ENCODE measurements around the gene C1QTNF9. TPM values are rescaled to one million over a fixed set of nuclear protein-coding genes. Genes with fewer than 3 reads are reported as not detected.
A peak's percentile ranks its signal among the peaks of the same experiment; 100 is the strongest.

Gene C1QTNF9
- total and polyA plus RNA-seq, 2 of the 4 experiments (the other 2 are of a cell fraction): 0.18 to 0.21 TPM

DNA sequence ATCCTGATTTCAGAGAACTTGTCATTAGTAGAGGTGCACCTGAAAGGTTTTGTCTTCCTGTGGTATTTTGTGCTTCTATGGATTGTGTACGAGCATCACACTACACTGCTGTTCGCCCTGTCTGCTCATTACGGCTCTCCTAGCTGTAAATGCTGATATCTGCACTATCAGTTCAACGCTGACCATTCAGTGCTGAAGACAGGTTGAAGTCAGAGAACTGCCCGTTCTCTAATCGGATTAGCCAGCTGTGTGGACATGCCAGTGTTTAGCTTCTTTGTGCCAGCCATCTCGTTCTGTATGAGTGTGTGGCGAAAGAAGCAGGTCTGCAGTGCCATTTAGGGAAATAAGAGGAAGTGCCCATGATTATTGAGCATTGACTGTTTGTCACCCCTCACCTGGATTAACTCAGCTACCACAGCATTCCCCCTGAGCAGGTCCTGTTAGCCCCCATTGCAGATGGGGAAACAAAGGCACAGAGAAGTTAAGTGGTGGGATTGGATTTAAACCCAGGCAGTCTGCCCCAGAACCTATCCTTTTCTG lies 21.6 kb upstream of the C1QTNF9 start:
- Histone ChIP-seq H3K18ac (ENCODE audit: low read depth, low read length) (no peak overlapping the region), H3K4me3 (ENCODE audit: insufficient read depth, low read depth, low read length) (no peak overlapping the region), H2AFZ (replicated peaks; ENCODE audit: low read length, poor library complexity) (no peak overlapping the region), H2BK5ac (ENCODE audit: low read depth, low read length, poor library complexity, severe bottlenecking) (peak overlapping the region; percentile 38), H4K8ac (ENCODE audit: low read depth in 2 of 2, low read length in 2 of 2) (no peak overlapping the region), H4K5ac (ENCODE audit: low read depth, low read length) (no peak overlapping the region), H3K4me1 (ENCODE audit: control insufficient read depth, insufficient read depth, low read length) (peaks cover 2% of the 10 kb centered on the region), H3K4me2 (ENCODE audit: low read depth, low read length) (no peak overlapping the region), H3K9me1 (ENCODE audit: insufficient read depth, low read length) (peaks cover 12% of the 10 kb centered on the region), H4K91ac (ENCODE audit: insufficient read depth, low read depth, low read length) (no peak overlapping the region), H3K4ac (ENCODE audit: low read depth, low read length) (peak overlapping the region; percentile 16; the same call in 1 of the 2 replicates), H3K36me3 (ENCODE audit: control insufficient read depth, insufficient read depth, low read length) (peaks cover 44% of the 10 kb centered on the region), H3K9me3 (ENCODE audit: control insufficient read depth, insufficient read depth, low read length) (no peaks in the 10 kb centered on the region), H3K9ac (ENCODE audit: low read depth, low read length) (no peak overlapping the region), H2BK20ac (ENCODE audit: low read depth, low read length) (peak overlapping the region; percentile 23; the same call in 1 of the 2 replicates), H3K27me3 (ENCODE audit: control insufficient read depth, insufficient read depth, low read length) (no peaks in the 10 kb centered on the region), H3K14ac (replicated peaks; ENCODE audit: low read depth, low read length) (0 out of 2 replicates have a peak overlapping the region, but pooled peaks have one; percentile 59), H3K79me1 (ENCODE audit: low read depth in 1 of 2, low read length in 2 of 2) (peaks cover 0 to 4% of the 10 kb centered on the region in 2 experiments; a peak in 1 of 4 replicates), H2AK5ac (ENCODE audit: low read depth, low read length) (no peak overlapping the region), H3K23ac (ENCODE audit: low read depth, low read length) (no peak overlapping the region), H2BK15ac (ENCODE audit: low read depth, low read length) (no peak overlapping the region), H2AK9ac (replicated peaks; ENCODE audit: low read depth, low read length, poor library complexity) (no peak overlapping the region), H3K27ac (ENCODE audit: insufficient read depth, low read length) (no peak overlapping the region), H4K20me1 (ENCODE audit: insufficient read depth, low read length) (no peaks in the 10 kb centered on the region), H2BK120ac (ENCODE audit: low read depth, low read length) (no peak overlapping the region), H3K56ac (ENCODE audit: extremely low read depth, insufficient read depth, low read length) (no peak overlapping the region)
- DNase-seq: no peak
- 98% methylated on average over 6 of the region's 8 CpGs; no CpG with 5 or more reads in 1 of the 2 experiments for WGBS, 2 experiments (ENCODE audit: extremely low coverage in 2 of 2, insufficient read length in 1 of 2)
- in situ Hi-C loops (cut with MboI; ENCODE audit: low sequenced_read_pairs): no loop called here
- TF ChIP-seq FOS (IDR thresholded peaks at IDR 0.05; ENCODE audit: low read depth, low read length) (no peak), RCOR1 (IDR thresholded peaks at IDR 0.05; ENCODE audit: insufficient replicate concordance, low read length) (no peak), POLR2A (IDR thresholded peaks at IDR 0.05; ENCODE audit: low read depth, low read length) (no peak), RAD21 (IDR thresholded peaks at IDR 0.05; ENCODE audit: low read length) (no peak), RFX5 (IDR thresholded peaks at IDR 0.05; ENCODE audit: low read depth, low read length) (no peak), NFE2L2 (IDR thresholded peaks at IDR 0.05; ENCODE audit: low read depth, low read length) (no peak), MXI1 (IDR thresholded peaks at IDR 0.05; ENCODE audit: borderline replicate concordance, low read depth, low read length) (no peak), CHD1 (IDR thresholded peaks at IDR 0.05; ENCODE audit: low read depth, low read length) (no peak), BHLHE40 (IDR thresholded peaks at IDR 0.05; ENCODE audit: low read depth, low read length) (no peak)
- TF ChIP-seq, protein P1, sequence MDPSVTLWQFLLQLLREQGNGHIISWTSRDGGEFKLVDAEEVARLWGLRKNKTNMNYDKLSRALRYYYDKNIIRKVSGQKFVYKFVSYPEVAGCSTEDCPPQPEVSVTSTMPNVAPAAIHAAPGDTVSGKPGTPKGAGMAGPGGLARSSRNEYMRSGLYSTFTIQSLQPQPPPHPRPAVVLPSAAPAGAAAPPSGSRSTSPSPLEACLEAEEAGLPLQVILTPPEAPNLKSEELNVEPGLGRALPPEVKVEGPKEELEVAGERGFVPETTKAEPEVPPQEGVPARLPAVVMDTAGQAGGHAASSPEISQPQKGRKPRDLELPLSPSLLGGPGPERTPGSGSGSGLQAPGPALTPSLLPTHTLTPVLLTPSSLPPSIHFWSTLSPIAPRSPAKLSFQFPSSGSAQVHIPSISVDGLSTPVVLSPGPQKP (IDR thresholded peaks at IDR 0.05; ENCODE audit: borderline replicate concordance, low read depth, low read length): no peak
- ChIA-PET CTCF (no interaction called here), POLR2A (ENCODE audit: unreplicated experiment) (no interaction called here)
- intact Hi-C loops (cut with micrococcal nuclease): no loop called here
- BruUV-seq (replicated peaks): no TSS peak
- dilution Hi-C loops (cut with HindIII; ENCODE audit: low sequenced_read_pairs, unreplicated experiment): no loop called here
- ATAC-seq (ENCODE audit: low read depth): no peak

Measured in IMR-90 (cell line).